Bronchial epithelial cell (primary cell): ENCODE results near the gene TRAPPC6A. TPM values are rescaled to one million over a fixed set of nuclear protein-coding genes. Genes with fewer than 3 reads are reported as not detected.
"Not testable (repeated sequence)": the region's sequence is repeated elsewhere in the genome, so short reads cannot be mapped to it uniquely, and the experiment has no call there.

Experiments
- DNase-seq: peaks from one replicate; pipeline ENCODE4 v3.0.0-alpha.2; 2010; ENCODE audit warnings: low read depth
- FAIRE-seq: peaks from 2 replicates; lab custom pipeline; 2011; peaks lifted over from hg19 to GRCh38; lab: Jason Lieb, UNC
- H3K27me3 ChIP-seq: 2 replicates; pipeline ENCODE4 v1.5.1; 2011; ENCODE audit warnings: low read length; ENCODE audit not compliant: control insufficient read depth, insufficient read depth
- H3K36me3 ChIP-seq: 2 replicates; pipeline ENCODE4 v1.5.1; 2011; ENCODE audit warnings: low read length; ENCODE audit not compliant: control insufficient read depth, insufficient read depth
- H3K4me3 ChIP-seq: 2 replicates; pipeline ENCODE4 v1.5.1; 2011; ENCODE audit warnings: mild to moderate bottlenecking, low read depth, low read length, control low read depth
- total RNA-seq: library from RNA; depleted of rRNA; stranded (reverse); fragments of >200 nt; gene quantifications from 2 replicates; pipeline ENCODE4 v1.2.1, GENCODE V29; 2014
- TF ChIP-seq, protein P1 (sequence below): IDR thresholded peaks from 2 replicates; pipeline ENCODE4 v1.5.1; 2011; ENCODE audit warnings: mild to moderate bottlenecking, moderate library complexity, low read length, control low read depth, inconsistent platforms; ENCODE audit not compliant: insufficient read depth, severe bottlenecking

The TRAPPC6A gene
- total RNA-seq, 1 donor from 2014 or later: 24.5 TPM

DNA sequence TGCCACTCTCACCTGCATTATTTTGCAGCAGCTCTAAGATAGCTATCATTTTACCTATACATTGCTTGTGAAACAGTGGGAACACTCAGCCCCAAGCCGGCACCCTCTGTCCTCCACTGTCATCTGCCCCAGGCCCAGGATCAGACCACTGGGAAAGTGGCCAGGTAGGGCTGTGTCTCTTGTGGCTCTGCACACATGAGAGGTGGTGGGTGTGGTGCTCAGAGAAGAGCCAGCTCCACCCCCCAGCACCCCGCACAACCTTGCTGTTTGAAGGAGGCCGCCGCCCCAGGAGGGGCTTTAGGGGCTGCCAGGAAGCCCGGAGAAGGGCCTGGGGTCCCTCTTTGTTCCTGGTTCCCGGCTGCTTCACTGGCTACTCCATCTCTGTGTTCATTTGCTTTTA is 58.5 kb downstream of the TRAPPC6A start:
- TF ChIP-seq, protein P1, sequence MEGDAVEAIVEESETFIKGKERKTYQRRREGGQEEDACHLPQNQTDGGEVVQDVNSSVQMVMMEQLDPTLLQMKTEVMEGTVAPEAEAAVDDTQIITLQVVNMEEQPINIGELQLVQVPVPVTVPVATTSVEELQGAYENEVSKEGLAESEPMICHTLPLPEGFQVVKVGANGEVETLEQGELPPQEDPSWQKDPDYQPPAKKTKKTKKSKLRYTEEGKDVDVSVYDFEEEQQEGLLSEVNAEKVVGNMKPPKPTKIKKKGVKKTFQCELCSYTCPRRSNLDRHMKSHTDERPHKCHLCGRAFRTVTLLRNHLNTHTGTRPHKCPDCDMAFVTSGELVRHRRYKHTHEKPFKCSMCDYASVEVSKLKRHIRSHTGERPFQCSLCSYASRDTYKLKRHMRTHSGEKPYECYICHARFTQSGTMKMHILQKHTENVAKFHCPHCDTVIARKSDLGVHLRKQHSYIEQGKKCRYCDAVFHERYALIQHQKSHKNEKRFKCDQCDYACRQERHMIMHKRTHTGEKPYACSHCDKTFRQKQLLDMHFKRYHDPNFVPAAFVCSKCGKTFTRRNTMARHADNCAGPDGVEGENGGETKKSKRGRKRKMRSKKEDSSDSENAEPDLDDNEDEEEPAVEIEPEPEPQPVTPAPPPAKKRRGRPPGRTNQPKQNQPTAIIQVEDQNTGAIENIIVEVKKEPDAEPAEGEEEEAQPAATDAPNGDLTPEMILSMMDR: no peak
- Histone ChIP-seq H3K36me3 (peaks cover 1% of the 10 kb centered on the region), H3K4me3 (no peak overlapping the region), H3K27me3 (no peaks in the 10 kb centered on the region)
- no peak for FAIRE-seq
- DNase-seq: no peak

DNA sequence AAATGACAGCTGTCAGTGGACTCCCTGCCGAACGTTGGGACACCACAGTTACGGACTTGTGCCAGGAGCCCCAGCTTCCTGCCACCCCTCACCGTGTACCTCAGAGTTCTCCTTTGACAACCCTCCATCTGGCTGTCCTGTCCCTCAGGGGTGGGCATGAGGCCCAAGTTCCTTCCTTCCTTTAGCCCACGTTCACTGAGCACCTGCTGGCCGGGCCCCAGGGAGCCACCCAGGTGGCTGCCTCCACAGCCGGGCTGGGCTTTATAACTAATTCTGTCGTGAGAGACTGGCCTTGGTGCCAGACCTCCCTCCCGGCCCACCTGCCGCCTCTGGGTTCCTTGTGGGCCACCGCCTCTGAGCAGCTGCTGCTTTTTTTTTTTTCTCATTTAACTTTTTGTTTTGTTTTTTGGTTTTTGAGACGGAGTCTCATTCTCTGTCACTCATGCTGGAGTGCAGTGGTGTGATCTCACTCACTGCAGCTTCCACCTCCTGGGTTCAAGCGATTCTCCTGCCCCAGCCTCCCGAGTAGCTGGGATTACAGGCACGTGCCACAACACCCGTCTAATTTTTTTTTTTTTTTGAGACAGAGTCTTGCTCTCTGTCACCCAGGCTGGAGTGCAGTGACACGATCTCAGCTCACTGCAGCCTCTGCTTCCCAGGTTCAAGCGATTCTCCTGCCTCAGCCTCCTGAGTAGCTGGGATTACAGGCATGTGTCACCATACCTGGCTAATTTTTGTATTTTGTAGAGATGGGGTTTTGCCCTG is 59.3 kb downstream of the TRAPPC6A start:
- H3K27me3 ChIP-seq, H3K36me3 ChIP-seq, H3K4me3 ChIP-seq, DNase-seq, FAIRE-seq: not testable (repeated sequence)

DNA sequence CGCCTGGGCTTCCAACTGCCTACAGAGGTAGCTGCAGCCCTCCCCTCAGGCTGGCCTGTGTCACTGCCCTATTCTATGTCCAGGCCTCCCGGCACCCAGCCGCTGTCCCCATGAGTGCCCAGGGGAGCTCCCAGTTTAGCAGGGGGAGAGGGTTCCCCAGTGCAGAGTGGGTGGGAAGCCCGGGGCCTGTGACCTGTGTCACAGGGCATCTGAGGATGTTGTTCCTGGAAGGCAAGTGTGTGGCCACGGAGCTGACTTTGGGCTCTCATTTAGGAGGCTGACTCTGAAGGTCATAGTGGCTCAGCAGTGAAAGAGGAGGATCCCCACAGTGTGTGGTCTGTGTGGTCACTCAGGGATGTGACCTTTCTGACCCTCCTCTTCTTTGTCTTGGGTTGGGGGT is 59.9 kb downstream of the TRAPPC6A start:
- DNase-seq (no peak), FAIRE-seq (no peak)
- Histone ChIP-seq H3K4me3 (no peak overlapping the region), H3K27me3 (no peaks in the 10 kb centered on the region), H3K36me3 (peaks cover 1% of the 10 kb centered on the region)
- TF ChIP-seq, protein P1: no peak

DNA sequence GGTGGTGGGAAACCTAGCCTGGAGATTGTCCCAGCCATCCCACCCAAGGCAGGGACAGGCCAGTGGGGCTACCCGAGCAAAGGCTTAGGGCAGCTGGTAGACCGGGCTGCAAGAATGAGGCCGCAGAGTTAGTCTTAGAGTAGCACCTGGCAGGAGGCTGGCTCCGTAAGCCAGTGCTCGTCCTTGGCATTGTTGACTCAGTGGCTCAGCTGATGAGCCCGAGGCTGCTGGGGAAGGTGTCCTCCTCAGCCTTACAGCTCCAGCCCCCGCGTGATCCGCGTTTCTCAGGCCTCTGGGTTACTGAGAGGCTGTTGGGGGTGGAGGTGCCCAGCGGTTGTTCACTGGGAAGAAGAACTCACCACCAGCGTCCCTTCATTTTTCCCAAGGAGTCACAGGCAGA is 60.4 kb downstream of the TRAPPC6A start:
- no peak for FAIRE-seq

DNA sequence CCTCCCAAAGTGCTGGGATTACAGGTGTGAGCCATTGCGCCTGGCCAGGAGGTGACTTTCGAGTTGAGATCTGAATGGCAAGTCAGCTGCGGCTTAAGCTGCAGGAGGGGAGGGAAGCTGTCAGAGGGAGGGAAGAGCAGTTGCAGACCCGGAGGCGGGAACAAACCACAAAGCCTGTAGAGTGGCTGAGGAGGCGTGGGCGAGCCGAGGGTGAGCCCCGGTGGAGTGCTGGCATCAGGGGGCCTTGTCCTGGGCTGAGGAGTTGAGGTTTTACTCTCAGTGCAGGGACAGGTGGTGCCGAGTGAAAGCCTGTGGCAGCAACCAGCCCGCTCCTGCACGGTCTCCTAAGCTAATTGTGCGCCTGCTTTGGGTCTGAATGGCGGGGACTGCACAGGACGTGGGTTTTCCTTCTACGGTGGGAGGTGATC is 60.9 kb downstream of the TRAPPC6A start:
- DNase-seq (no peak), FAIRE-seq (no peak)
- Histone ChIP-seq H3K27me3 (no peaks in the 10 kb centered on the region), H3K4me3 (no peak overlapping the region), H3K36me3 (peaks cover 1% of the 10 kb centered on the region)
- TF ChIP-seq, protein P1: no peak

More for the DNA sequence above, 60.4 kb downstream of the TRAPPC6A start:
- Histone ChIP-seq H3K4me3 (no peak overlapping the region), H3K27me3 (no peaks in the 10 kb centered on the region), H3K36me3 (peaks cover 1% of the 10 kb centered on the region)
- TF ChIP-seq, protein P1: no peak
- no peak for DNase-seq

DNA sequence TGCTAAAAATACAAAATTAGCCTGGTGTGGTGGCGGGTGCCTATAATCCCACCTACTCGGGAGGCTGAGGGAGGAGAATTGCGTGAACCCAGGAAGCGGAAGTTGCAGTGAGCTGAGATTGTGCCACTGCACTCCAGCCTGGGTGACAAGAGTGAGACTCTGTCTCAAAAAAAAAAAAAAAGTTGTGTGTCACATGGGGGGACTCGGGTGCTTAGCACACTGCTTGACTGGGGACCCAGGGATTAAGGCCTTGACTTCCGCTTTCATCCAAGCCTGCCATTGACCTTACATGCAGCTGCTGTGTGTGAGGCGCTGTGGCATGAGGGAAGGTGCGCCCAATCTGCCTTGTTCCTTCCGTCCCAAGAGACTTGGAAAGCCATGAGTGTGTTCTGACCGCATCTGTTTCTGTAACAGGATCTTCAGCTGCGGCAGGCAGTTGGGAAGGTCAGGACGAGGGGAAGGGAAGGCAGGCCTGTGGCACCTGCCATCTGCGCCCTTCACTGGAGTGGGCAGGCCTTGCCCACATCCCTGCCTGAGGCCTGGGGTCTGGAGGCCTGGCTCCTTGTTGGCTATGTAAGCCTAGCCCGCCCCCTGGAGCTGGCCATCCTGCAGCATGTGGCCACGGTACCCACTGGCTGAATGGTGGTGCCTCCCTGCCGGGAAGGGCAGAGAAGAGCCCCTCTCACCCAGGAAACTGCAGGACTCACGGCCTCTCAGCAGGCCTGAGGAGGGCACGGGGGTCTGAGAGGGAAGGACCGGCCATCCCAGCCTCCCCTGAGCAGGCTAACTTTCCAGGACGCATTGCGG is 62.0 kb downstream of the TRAPPC6A start:
- DNase-seq: no peak

More for the DNA sequence above, 62.0 kb downstream of the TRAPPC6A start:
- TF ChIP-seq, protein P1: no peak
- no peak overlapping the region for H3K4me3 ChIP-seq
- H3K27me3 ChIP-seq: no peaks in the 10 kb centered on the region
- no peak for FAIRE-seq
- peaks cover 1% of the 10 kb centered on the region for H3K36me3 ChIP-seq
